ENCODE measurements around the gene CCDC88C. TPM values are rescaled to one million over a fixed set of nuclear protein-coding genes. Genes with fewer than 3 reads are reported as not detected.

Gene CCDC88C
- total and polyA plus RNA-seq, 2 donors (not counting 3 experiments of a cell fraction or from before 2014, with no cell fraction given): 11.4 to 52.1 TPM

- DNase-seq (ENCODE audit: low read depth, low spot score) (peak; percentile 74), FAIRE-seq (no peak)
- H2AFZ ChIP-seq (ENCODE audit: low read depth, low read length): no peak overlapping the region
- no peaks in the 10 kb centered on the region for H3K27me3 ChIP-seq (ENCODE audit: control insufficient read depth in 2 of 2, insufficient read depth in 2 of 2, low read length in 2 of 2)
- ChIA-PET POLR2A (no interaction called here), CTCF (interaction anchor here (0.8 to 8.7 kb wide), 7 partner anchors 9 to 92 kb away, joined by 3 to 196 read pairs (median 4); partner anchors contain the start of gene CCDC88C)
- H3K4me1 ChIP-seq (ENCODE audit: control insufficient read depth, extremely low read depth, insufficient read depth, low read length): peaks cover 53% of the 10 kb centered on the region
- H3K4me2 ChIP-seq (ENCODE audit: insufficient read depth, low read length): peak overlapping the region; percentile 35
- intact Hi-C loops (cut with micrococcal nuclease): no loop called here
- dilution Hi-C loops (cut with MboI; ENCODE audit: extremely low pct_ligation_motif_present, low sequenced_read_pairs): no loop called here
- no peak overlapping the region for H3K9ac ChIP-seq (replicated peaks; ENCODE audit: extremely low read depth, insufficient read depth, low read length)
- H3K27ac ChIP-seq (ENCODE audit: insufficient read depth, low read depth, low read length): peak overlapping the region; percentile 8
- H3K36me3 ChIP-seq (ENCODE audit: control insufficient read depth in 2 of 2, extremely low read depth in 1 of 2, insufficient read depth in 2 of 2, low read length in 2 of 2): no peaks in the 10 kb centered on the region
- H3K9me3 ChIP-seq (replicated peaks; ENCODE audit: control insufficient read depth, insufficient read depth, low read length): no peaks in the 10 kb centered on the region
- no peaks in the 10 kb centered on the region for H4K20me1 ChIP-seq (replicated peaks; ENCODE audit: control insufficient read depth, extremely low read depth, insufficient read depth, low read length)
- H3K79me2 ChIP-seq (ENCODE audit: control insufficient read depth, insufficient read depth, low read length): no peaks in the 10 kb centered on the region
- H3K4me3 ChIP-seq (replicated peaks in 1 of 3; ENCODE audit: insufficient read depth in 1 of 3, low read depth in 1 of 3, low read length in 3 of 3): no peak overlapping the region
- TF ChIP-seq GATA2 (IDR thresholded peaks at IDR 0.05; ENCODE audit: insufficient read depth, insufficient read length, low read depth, low read length) (peak; percentile 50), MYC (IDR thresholded peaks at IDR 0.05; ENCODE audit: low read depth, low read length) (no peak)
- no TSS peak for BruUV-seq (replicated peaks)
- no peaks in the 10 kb centered on the region for H3K9me1 ChIP-seq (replicated peaks; ENCODE audit: control insufficient read depth, extremely low read depth, insufficient read depth, low read length)
Observed at GRCh38 chr14:91326514-91327249, 90.9 kb downstream of the CCDC88C start.

- TSS peak; percentile 83 for BruUV-seq (replicated peaks)
- Histone ChIP-seq H3K9ac (replicated peaks; ENCODE audit: extremely low read depth, insufficient read depth, low read length) (peak overlapping the region; percentile 34), H2AFZ (ENCODE audit: low read depth, low read length) (no peak overlapping the region), H4K20me1 (replicated peaks; ENCODE audit: control insufficient read depth, extremely low read depth, insufficient read depth, low read length) (no peaks in the 10 kb centered on the region), H3K27ac (ENCODE audit: insufficient read depth, low read depth, low read length) (peak overlapping the region; percentile 82), H3K36me3 (ENCODE audit: control insufficient read depth in 2 of 2, extremely low read depth in 1 of 2, insufficient read depth in 2 of 2, low read length in 2 of 2) (peaks cover 0 to 11% of the 10 kb centered on the region in 2 experiments), H3K4me1 (ENCODE audit: control insufficient read depth, extremely low read depth, insufficient read depth, low read length) (peaks cover 53% of the 10 kb centered on the region), H3K4me2 (ENCODE audit: insufficient read depth, low read length) (no peak overlapping the region), H3K27me3 (ENCODE audit: control insufficient read depth in 2 of 2, insufficient read depth in 2 of 2, low read length in 2 of 2) (no peaks in the 10 kb centered on the region), H3K79me2 (ENCODE audit: control insufficient read depth, insufficient read depth, low read length) (no peaks in the 10 kb centered on the region), H3K9me1 (replicated peaks; ENCODE audit: control insufficient read depth, extremely low read depth, insufficient read depth, low read length) (no peaks in the 10 kb centered on the region), H3K4me3 (replicated peaks in 1 of 3; ENCODE audit: insufficient read depth in 1 of 3, low read depth in 1 of 3, low read length in 3 of 3) (no peak overlapping the region), H3K9me3 (replicated peaks; ENCODE audit: control insufficient read depth, insufficient read depth, low read length) (no peaks in the 10 kb centered on the region)
- dilution Hi-C loops (cut with MboI; ENCODE audit: extremely low pct_ligation_motif_present, low sequenced_read_pairs): no loop called here
- no peak for TF ChIP-seq EZH2 (IDR thresholded peaks at IDR 0.05; ENCODE audit: borderline replicate concordance, low read depth, low read length, severe bottlenecking)
- POLR2A ChIA-PET: interaction anchor here (0.7 kb wide), 1 partner anchor 92 kb away, joined by 3 read pairs; no protein-coding TSS in a partner anchor
- intact Hi-C loops (cut with micrococcal nuclease): loop anchor here (1.0 kb wide), 4 partner anchors 21 to 265 kb away; partner anchors contain the start of gene RPS6KA5
- no peak for DNase-seq (ENCODE audit: low read depth, low spot score)
- CTCF ChIA-PET: interaction anchor here (0.7 to 8.7 kb wide), 16 partner anchors 8 to 672 kb away, joined by 3 to 196 read pairs (median 4); partner anchors contain the start of gene CCDC88C
- no peak for FAIRE-seq
Observed at GRCh38 chr14:91324606-91325575, 92.7 kb downstream of the CCDC88C start.

Data from endothelial cell of umbilical vein (primary cell).